GM21528 (cell line): ENCODE data around the gene CDT1.
A peak's percentile ranks its signal among the peaks of the same experiment; 100 is the strongest.

Experiments used
- ATAC-seq: cut with Tn5 transposase; IDR thresholded peaks from one replicate; pipeline ENCODE4 v1.9.1; 2021; ENCODE audit warnings: mild to moderate bottlenecking, moderate library complexity; ENCODE audit not compliant: unreplicated experiment, low FRiP score

CDT1 gene

GRCh38 chr16:88800277-88800592 is 3.4 kb upstream of the CDT1 start:
- ATAC-seq, result no peak

- ATAC-seq, result no peak
Observed at GRCh38 chr16:88804173-88804551, 573 bp downstream of the CDT1 start.

- ATAC-seq, result no peak
Observed at GRCh38 chr16:88804552-88805339, 1.2 kb downstream of the CDT1 start.

- no peak for ATAC-seq
Observed at GRCh38 chr16:88805340-88805715, 1.7 kb downstream of the CDT1 start.

GRCh38 chr16:88805887-88806393 is 2.4 kb downstream of the CDT1 start:
- ATAC-seq, result no peak

- no peak for ATAC-seq
Observed at GRCh38 chr16:88806491-88807111, 3.0 kb downstream of the CDT1 start.

GRCh38 chr16:88807142-88807625 is 3.6 kb downstream of the CDT1 start:
- ATAC-seq, result no peak

- ATAC-seq, result no peak
Observed at GRCh38 chr16:88807626-88808453, 4.3 kb downstream of the CDT1 start.

- no peak for ATAC-seq
Observed at GRCh38 chr16:88809068-88809675, 5.6 kb downstream of the CDT1 start.

GRCh38 chr16:88809676-88810165 is 6.1 kb downstream of the CDT1 start:
- no peak for ATAC-seq

- ATAC-seq, result no peak
Observed at GRCh38 chr16:88810166-88810911, 6.8 kb downstream of the CDT1 start.

GRCh38 chr16:88810912-88811768 is 7.6 kb downstream of the CDT1 start:
- peak; percentile 40 for ATAC-seq

- peak; percentile 69 for ATAC-seq
Observed at GRCh38 chr16:88811769-88812512, 8.4 kb downstream of the CDT1 start, which contains the start of gene APRT. APRT (minus strand) TSS chr16:88811928; CDS start chr16:88811899, 29 bp downstream.

- no peak for ATAC-seq
Observed at GRCh38 chr16:88812513-88813268, 9.1 kb downstream of the CDT1 start.

GRCh38 chr16:88813269-88814143 is 9.9 kb downstream of the CDT1 start:
- ATAC-seq, result no peak

- no peak for ATAC-seq
Observed at GRCh38 chr16:88814144-88814502, 10.5 kb downstream of the CDT1 start.

- no peak for ATAC-seq
Observed at GRCh38 chr16:88815227-88815626, 11.6 kb downstream of the CDT1 start.
